HG02571 (cell line): ENCODE measurements around the gene UGT3A2.

Experiments used
- ATAC-seq: cut with Tn5 transposase; IDR thresholded peaks from one replicate; pipeline ENCODE4 v1.9.1; 2021; ENCODE audit warnings: mild to moderate bottlenecking, moderate library complexity; ENCODE audit not compliant: unreplicated experiment

UGT3A2 gene, protein sequence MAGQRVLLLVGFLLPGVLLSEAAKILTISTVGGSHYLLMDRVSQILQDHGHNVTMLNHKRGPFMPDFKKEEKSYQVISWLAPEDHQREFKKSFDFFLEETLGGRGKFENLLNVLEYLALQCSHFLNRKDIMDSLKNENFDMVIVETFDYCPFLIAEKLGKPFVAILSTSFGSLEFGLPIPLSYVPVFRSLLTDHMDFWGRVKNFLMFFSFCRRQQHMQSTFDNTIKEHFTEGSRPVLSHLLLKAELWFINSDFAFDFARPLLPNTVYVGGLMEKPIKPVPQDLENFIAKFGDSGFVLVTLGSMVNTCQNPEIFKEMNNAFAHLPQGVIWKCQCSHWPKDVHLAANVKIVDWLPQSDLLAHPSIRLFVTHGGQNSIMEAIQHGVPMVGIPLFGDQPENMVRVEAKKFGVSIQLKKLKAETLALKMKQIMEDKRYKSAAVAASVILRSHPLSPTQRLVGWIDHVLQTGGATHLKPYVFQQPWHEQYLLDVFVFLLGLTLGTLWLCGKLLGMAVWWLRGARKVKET

GRCh38 chr5:36066540-36067210, at the start of gene UGT3A2:
UGT3A2 (minus strand) TSS chr5:36066882; CDS start chr5:36066789, 93 bp downstream.
- no peak for ATAC-seq

DNA sequence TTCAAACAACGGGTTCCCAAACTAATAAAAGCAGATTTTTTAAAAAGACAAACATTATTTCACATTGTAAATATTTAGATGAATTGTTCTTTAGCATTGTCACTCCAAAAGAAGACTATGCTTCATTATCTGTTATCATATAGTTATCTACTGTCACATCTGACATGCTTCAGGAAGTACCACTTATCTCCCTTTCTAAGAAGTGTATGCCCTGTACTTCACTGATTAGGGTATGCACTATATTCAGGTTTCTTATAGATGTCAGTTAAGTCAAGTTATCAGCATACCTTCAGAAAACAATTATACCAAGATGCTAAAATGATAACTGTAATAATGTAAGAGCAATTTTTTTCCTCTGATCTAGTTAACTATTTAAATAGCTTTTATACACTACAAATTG, 44.6 kb upstream of the UGT3A2 start:
- ATAC-seq: no peak

DNA sequence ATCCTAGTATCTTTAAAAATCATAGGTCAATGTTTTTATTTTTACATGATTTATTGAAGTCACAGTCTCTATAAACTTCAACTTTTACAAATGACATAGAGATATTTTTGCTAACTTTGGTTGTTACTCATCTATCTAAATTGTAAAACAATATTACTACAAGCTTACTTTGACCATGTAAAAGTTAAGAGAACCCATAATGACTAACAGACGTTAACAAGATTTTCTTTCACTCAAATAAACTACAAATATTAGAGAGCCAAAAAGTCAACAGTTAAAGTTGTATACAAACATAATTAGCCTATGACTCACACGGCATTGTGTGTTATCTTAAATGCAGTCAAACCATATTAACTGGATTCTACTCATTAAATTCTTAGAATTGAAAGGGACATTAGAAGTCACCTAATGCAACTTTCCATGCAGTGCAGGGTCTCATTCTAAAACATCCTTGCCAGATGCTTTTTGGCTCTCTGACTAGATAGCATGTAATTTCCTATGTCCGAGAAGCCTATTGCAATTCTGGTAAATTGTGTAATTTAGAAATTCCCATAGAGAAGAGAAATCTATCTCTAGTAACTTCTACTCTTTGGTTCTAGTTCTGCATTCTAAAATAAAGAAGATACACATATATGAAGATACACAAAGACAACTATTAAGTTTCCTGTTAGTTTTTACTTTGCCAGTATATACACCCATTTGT, 42.2 kb upstream of the UGT3A2 start:
- ATAC-seq: no peak

- ATAC-seq: no peak
Measured at GRCh38 chr5:36105819-36106218, 39.1 kb upstream of the UGT3A2 start.

DNA sequence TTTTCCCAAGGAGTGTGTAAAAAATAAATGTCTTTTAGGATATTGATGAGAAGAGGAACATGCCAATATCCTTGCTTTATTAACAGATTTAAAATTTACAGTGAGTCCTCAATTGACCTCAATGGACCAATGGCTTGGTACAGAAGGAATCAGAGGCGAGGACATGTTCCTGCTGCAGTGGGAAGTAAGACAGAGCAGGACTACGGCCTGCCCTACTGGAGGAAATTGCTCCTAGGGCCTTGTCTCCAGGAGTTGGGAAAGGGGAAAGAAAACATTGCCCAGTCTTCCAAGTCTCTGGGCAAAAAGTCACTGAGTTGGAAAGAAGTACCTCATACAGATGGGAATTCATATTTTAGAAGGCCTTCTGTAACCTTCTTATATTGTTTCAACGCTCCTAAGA, 33.1 kb upstream of the UGT3A2 start:
- ATAC-seq: no peak

GRCh38 chr5:36096486-36096885, 29.8 kb upstream of the UGT3A2 start:
- ATAC-seq: no peak

- ATAC-seq: peak; percentile 72
Measured at GRCh38 chr5:36089989-36090388, 23.3 kb upstream of the UGT3A2 start.

DNA sequence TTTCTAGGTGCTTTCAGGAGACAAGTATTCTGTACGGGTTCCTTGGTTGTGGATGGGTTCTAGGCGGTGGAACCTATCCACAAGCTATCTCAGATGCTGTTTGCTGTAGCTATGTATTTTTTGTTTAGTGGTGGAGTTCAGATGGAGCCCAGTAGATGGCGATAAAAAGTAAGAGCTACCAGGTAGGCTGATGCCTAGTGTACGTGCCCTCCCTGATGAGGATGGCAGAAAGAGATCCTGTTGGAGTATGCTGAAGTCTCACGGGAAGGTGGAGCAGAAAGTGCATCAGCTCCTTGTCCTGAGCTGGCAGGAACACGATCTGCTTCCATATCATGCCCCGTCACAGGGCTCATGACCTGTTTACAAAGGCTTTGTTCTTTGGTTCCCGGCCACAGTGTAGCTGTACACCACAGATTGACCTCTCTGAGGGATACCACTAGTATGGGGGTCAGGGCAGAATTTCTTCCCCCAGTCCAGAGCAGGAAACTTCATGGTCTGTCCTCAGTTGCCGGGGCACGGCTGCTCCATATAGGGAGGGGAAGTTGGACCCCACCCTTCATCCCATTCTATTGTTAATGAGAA, 12.6 kb upstream of the UGT3A2 start:
- ATAC-seq: peak; percentile 88

DNA sequence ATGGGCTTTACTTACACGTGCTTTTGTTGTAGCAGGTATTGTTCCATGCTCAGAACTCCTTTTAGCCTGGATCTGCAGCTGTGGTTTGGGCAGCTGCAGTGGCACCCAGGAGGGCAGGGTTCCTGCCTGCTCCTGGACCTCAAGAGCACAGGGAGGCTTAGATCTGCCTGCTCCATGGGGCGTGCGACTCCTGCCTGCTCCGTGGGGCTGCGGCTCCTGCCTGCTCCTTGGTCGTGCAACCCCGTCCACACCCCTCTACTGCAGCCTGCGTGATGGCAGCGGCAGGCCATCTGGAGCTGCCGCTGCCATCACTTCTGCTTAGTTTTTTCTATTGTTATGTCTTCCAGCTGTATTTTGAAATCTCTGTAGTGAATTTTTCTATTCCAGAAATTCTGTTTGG, 11.7 kb upstream of the UGT3A2 start:
- no peak for ATAC-seq

DNA sequence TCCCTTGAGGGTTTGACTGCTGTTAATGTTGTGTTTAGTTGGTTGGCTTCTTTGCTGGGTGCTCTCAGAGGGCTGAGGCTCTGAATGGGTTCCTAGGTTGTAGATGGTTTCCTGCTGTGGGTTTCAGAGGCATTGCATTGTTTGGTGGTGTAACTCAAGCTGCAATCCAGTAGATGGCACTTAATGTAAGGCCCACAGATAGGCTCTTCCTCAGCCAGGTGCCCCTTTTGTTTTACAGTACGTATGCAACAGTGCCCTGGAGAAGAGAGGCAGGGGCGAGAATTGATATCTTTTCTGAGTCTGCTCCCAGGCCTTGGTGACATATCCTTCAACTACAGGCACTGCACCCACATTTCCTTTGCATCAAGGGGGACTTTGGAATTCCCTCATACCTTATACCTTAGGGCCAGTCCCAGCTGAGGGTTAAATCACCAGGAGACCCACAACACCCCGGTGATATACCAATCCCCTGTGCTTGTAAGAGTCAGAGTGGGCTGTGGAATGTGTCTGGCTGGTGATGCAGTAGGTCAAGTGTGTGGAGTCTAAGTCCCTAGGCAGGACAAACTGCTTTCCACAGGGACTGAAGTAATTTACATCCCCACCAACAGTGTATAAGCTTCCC, 7.0 kb upstream of the UGT3A2 start:
- ATAC-seq: peak; percentile 64

DNA sequence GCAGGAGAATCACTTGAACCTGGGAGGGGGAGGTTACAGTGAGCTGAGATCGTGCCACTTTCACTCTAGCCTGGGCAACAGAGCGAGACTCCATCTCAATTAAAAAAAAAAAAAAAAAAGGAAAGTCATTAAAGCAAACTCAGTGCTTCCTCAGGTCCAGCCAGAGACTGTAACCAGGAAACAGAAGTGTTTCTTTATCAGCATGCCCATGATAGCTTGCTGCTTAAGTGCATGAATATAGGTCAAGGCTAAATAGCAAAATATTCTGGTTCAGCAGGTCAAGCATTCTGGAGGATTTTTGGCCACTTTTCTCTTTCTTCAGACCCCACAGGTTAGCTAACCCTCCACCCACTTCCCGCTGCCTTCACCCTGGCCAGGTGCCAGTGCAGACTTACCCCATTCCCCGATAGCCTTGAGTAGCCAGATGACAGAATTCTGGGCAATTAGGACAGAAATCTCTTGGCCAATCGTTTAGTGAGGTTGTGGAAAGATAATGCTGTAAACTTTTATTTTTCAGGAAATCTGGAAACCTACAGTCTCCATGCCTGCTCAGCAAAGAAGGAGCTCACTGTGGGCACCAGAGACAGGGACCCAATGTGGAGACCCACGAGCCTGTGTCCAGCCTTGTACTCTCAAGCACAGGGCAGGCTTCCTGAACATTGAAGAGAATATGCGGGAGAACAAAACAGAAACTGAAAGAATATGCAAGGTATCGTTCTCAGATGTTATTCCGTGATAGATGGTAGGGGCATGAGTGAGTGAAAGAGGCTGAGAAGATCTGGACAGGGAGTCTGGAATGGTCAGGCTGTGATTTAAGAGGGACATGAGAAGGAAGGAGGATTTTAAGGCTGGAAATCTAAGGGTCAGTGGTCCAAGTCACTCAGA, 4.2 kb upstream of the UGT3A2 start:
- ATAC-seq: peak; percentile 84

GRCh38 chr5:36068751-36069281, 2.1 kb upstream of the UGT3A2 start:
- no peak for ATAC-seq

DNA sequence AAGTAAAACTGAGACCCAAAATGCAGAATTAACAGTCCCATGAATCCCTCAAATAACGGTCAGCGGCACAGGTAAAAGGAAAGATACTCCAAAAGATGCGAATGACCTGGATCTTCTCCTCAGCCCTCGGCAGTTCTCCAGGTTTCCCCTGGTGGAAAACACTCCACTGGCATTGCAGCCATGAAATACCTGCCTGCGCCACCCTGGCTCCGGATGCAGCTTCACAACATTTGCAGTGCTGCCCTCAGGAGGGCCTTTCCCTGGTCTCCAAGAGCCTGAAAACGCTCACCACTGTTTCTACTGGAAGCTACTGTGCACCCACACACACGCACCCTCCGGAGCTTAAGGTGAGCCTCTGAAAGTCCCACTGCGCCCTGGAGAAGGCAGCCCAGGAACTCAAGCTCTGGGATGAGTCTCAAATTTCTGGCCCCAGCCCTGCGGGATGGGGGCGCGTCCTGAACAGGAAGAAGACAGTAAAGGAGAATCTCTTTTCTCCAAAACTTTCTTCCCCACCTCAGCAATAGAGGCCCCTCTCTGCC, 612 bp downstream of the UGT3A2 start:
- no peak for ATAC-seq

- ATAC-seq: peak; percentile 47
Measured at GRCh38 chr5:36060420-36060887, 6.2 kb downstream of the UGT3A2 start.

DNA sequence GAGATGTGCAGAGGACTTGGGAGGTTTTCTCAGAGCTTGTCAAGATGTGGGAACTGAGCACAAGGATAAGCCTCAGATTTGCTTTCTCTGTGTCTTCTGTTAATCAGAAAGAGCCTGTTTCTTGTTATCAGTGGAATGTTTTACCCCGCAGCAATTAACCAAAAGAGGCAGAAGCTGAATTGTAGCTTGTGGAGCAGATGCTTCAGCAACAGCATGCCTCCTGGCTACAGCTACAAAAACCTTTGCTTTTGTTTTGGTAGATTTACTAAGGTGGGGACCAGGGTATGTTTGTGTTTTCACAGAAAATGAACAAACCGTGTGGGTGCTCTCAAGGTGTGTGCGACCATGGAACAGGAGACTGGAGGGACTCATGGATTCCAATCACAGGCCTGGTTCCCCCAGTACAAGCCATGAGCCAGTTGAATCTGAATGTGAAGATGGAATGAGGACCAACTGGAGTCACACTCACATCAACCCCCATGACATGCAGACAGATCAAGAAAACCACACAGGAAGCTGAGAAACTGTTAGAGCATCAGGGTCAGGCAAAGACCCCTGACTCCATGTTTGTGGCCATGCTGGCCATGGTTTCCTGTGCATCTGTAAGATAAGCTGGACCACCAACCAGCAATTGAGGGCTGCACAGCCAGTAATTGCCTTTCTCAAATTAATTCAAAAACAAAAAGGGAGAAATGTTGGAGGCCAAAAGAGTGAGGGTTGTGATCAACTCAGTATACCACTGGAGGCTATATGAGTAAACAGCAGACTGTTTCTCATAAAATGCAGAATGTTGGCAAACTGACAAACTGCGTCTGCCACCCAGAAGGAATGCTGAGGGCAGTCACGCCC, 6.9 kb downstream of the UGT3A2 start:
- ATAC-seq: no peak

- ATAC-seq: no peak
Measured at GRCh38 chr5:36058776-36059175, 7.9 kb downstream of the UGT3A2 start.

DNA sequence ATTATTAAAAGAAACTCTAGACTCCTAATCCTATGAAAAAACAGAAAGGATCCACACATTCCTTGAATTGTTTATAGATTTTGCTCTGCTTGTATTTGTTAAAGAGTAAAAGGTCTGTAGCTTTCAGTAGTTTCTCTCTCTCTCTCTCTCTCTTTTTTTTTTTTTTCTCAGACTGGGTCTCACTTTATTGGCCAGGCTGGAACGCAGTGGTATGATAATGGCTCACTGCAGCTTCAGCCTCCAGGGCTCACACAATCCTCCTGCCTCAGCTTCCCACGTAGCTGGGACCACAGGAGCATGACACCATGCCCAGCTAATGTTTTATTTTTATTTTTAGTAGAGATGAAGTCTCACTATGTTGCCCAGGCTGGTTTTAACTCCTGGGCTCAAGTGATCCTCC, 9.3 kb downstream of the UGT3A2 start:
- ATAC-seq: no peak

DNA sequence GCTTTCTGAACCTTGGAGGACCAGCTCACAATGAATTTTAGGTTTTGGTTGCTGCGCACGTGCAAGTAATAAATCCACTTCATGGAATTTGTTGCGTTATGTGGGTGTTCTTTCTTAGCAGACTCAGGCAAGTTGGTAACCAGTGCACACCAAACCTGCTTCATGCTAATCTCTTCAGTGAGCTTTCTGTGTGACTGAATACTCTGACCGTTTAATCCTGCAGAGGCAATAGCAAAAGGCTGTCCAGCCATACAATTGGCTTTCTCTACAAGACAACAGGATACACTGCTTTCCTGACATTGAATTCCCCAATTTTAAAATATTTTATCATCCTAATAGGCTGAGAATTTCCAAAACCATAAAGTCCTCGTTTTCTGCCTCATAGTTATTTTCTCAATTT, 10.3 kb downstream of the UGT3A2 start:
- no peak for ATAC-seq
